ENCODE data around the gene CRB2. TPM values are rescaled to one million over a fixed set of nuclear protein-coding genes. Genes with fewer than 3 reads are reported as not detected.

Gene CRB2
- total and polyA plus RNA-seq, 2 of the 13 experiments (the other 11 are each of a cell fraction or from before 2014, with no cell fraction given): 0.01 to 0.29 TPM

DNA sequence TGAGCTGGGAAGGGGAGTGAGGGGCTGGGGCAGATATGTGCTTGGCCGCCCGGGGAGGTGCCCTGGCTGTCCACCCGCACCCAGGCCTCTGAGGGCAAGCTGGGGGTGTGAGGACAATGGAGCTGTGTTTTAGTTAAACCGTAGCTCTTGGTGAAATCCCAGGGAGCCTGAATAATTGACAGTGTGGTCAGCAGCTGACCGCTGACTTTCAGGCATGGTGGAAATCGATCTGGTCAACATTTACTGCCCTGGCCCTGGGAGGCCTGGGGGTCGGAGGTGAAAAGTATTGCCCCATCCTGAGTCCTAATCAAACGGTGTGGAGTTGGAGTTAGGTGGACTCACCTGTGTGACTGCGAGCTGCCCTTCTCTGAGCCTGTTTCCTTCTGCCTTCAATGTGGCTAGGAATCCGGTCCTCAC lies 31.2 kb upstream of the CRB2 start (continued):
- TF ChIP-seq, protein P1, sequence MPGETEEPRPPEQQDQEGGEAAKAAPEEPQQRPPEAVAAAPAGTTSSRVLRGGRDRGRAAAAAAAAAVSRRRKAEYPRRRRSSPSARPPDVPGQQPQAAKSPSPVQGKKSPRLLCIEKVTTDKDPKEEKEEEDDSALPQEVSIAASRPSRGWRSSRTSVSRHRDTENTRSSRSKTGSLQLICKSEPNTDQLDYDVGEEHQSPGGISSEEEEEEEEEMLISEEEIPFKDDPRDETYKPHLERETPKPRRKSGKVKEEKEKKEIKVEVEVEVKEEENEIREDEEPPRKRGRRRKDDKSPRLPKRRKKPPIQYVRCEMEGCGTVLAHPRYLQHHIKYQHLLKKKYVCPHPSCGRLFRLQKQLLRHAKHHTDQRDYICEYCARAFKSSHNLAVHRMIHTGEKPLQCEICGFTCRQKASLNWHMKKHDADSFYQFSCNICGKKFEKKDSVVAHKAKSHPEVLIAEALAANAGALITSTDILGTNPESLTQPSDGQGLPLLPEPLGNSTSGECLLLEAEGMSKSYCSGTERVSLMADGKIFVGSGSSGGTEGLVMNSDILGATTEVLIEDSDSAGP (CRISPR knock-in tag; IDR thresholded peaks at IDR 0.05; ENCODE audit: borderline replicate concordance): peak; percentile 76
- TF ChIP-seq AKAP8 (CRISPR knock-in tag; IDR thresholded peaks at IDR 0.05): peak; percentile 71; the same call in 1 of the 2 replicates
- peak; percentile 57; the same call in 1 of the 2 replicates for TF ChIP-seq SMAD1 (CRISPR knock-in tag; IDR thresholded peaks at IDR 0.05; ENCODE audit: borderline replicate concordance, low read depth)
- TF ChIP-seq ELF3 (CRISPR knock-in tag; IDR thresholded peaks at IDR 0.05): peak; percentile 66; the same call in 1 of the 2 replicates
- TF ChIP-seq, protein P2, sequence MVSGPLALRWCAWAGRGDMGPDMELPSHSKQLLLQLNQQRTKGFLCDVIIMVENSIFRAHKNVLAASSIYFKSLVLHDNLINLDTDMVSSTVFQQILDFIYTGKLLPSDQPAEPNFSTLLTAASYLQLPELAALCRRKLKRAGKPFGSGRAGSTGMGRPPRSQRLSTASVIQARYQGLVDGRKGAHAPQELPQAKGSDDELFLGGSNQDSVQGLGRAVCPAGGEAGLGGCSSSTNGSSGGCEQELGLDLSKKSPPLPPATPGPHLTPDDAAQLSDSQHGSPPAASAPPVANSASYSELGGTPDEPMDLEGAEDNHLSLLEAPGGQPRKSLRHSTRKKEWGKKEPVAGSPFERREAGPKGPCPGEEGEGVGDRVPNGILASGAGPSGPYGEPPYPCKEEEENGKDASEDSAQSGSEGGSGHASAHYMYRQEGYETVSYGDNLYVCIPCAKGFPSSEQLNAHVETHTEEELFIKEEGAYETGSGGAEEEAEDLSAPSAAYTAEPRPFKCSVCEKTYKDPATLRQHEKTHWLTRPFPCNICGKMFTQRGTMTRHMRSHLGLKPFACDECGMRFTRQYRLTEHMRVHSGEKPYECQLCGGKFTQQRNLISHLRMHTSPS (CRISPR knock-in tag; IDR thresholded peaks at IDR 0.05; ENCODE audit: low read depth): peak; percentile 73; the same call in 1 of the 2 replicates
- no peak for TF ChIP-seq ZNF34 (CRISPR knock-in tag; IDR thresholded peaks at IDR 0.05; ENCODE audit: borderline replicate concordance)
- no peak for TF ChIP-seq ZNF468 (CRISPR knock-in tag; IDR thresholded peaks at IDR 0.05)
- TF ChIP-seq, protein P3, sequence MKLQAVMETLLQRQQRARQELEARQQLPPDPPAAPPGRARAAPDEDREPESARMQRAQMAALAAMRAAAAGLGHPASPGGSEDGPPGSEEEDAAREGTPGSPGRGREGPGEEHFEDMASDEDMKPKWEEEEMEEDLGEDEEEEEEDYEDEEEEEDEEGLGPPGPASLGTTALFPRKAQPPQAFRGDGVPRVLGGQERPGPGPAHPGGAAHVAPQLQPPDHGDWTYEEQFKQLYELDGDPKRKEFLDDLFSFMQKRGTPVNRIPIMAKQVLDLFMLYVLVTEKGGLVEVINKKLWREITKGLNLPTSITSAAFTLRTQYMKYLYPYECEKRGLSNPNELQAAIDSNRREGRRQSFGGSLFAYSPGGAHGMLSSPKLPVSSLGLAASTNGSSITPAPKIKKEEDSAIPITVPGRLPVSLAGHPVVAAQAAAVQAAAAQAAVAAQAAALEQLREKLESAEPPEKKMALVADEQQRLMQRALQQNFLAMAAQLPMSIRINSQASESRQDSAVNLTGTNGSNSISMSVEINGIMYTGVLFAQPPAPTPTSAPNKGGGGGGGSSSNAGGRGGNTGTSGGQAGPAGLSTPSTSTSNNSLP (IDR thresholded peaks at IDR 0.05; ENCODE audit: low read depth, low read length): peak; percentile 52; the same call in 1 of the 2 replicates
- peak; percentile 92 for TF ChIP-seq REPIN1 (CRISPR knock-in tag; IDR thresholded peaks at IDR 0.05; ENCODE audit: borderline replicate concordance, low read depth)
- TF ChIP-seq HOMEZ (CRISPR knock-in tag; IDR thresholded peaks at IDR 0.05; ENCODE audit: low read depth): 0 out of 2 replicates have a peak, but pooled peaks have one; percentile 33
- no peak for TF ChIP-seq SP1 (IDR thresholded peaks at IDR 0.05)
- 0 out of 2 replicates have a peak, but pooled peaks have one; percentile 18 for TF ChIP-seq SP1 (CRISPR knock-in tag; IDR thresholded peaks at IDR 0.05)
- peak; percentile 77 for TF ChIP-seq ZNF574 (CRISPR knock-in tag; IDR thresholded peaks at IDR 0.05)
- TF ChIP-seq NFIC (IDR thresholded peaks at IDR 0.05; ENCODE audit: low read length): peak; percentile 48; the same call in 1 of the 2 replicates
- TF ChIP-seq CBFB (CRISPR knock-in tag; IDR thresholded peaks at IDR 0.05): peak; percentile 56; the same call in 1 of the 2 replicates
- 0 out of 2 replicates have a peak, but pooled peaks have one; percentile 58 for TF ChIP-seq RFXAP (CRISPR knock-in tag; IDR thresholded peaks at IDR 0.05; ENCODE audit: borderline replicate concordance)
- 0 out of 2 replicates have a peak, but pooled peaks have one; percentile 39 for TF ChIP-seq ZNF784 (CRISPR knock-in tag; IDR thresholded peaks at IDR 0.05; ENCODE audit: borderline replicate concordance)
- peak; percentile 72; the same call in 1 of the 2 replicates for TF ChIP-seq MEF2D (CRISPR knock-in tag; IDR thresholded peaks at IDR 0.05)
- no peak for TF ChIP-seq GLI4 (CRISPR knock-in tag; IDR thresholded peaks at IDR 0.05; ENCODE audit: borderline replicate concordance)
